ENCODE measurements around the gene RAVER2. TPM values are rescaled to one million over a fixed set of nuclear protein-coding genes. Genes with fewer than 3 reads are reported as not detected.

Gene RAVER2
- total and polyA plus RNA-seq, 2 of the 13 experiments (the other 11 are each of a cell fraction or from before 2014, with no cell fraction given): 11.4 to 15.4 TPM

GRCh38 chr1:64867266-64867665 is 122.4 kb downstream of the RAVER2 start:
- no peak for DNase-seq (ENCODE audit: low spot score)
- no peak for ATAC-seq
- Histone ChIP-seq H3K4me1 (ENCODE audit: insufficient read depth, low read length) (0 out of 2 replicates have a peak, but pooled peaks cover 4% of the 10 kb centered on the region), H3K27ac (ENCODE audit: extremely low read length, insufficient read depth, low read length) (no peak overlapping the region), H4K20me1 (ENCODE audit: insufficient read depth, low read length) (no peaks in the 10 kb centered on the region), H3K9me3 (ENCODE audit: low read length) (no peaks in the 10 kb centered on the region), H3K36me3 (replicated peaks in 1 of 2; ENCODE audit: control insufficient read depth in 1 of 2, insufficient read depth in 2 of 2, low read length in 2 of 2) (peaks cover 12 to 63% of the 10 kb centered on the region in 2 experiments), H3K4me3 (replicated peaks in 1 of 3; ENCODE audit: insufficient read depth in 1 of 3, low read depth in 2 of 3, low read length in 3 of 3) (no peak overlapping the region), H3K9ac (ENCODE audit: insufficient read depth, low read depth, low read length) (no peak overlapping the region), H3K4me2 (ENCODE audit: low read depth, low read length) (no peak overlapping the region), H3K27me3 (ENCODE audit: control insufficient read depth in 1 of 2, insufficient read depth in 2 of 2, low read length in 2 of 2) (no peaks in the 10 kb centered on the region), H2AFZ (ENCODE audit: low read length) (no peak overlapping the region), H3K79me2 (ENCODE audit: insufficient read depth, low read length) (no peaks in the 10 kb centered on the region)
- intact Hi-C loops (cut with micrococcal nuclease; ENCODE audit: unreplicated experiment) (no loop called here), in situ Hi-C loops (cut with HindIII; ENCODE audit: extremely low pct_ligation_motif_present, low pct_unique_long_range_greater_than_20kb) (no loop called here)
- TF ChIP-seq PHF20 (CRISPR knock-in tag; IDR thresholded peaks at IDR 0.05) (no peak), ZNF543 (CRISPR knock-in tag; IDR thresholded peaks at IDR 0.05) (no peak), ZIK1 (CRISPR knock-in tag; IDR thresholded peaks at IDR 0.05; ENCODE audit: borderline replicate concordance, low read depth) (no peak), LRRFIP1 (CRISPR knock-in tag; conservative IDR thresholded peaks at IDR 0.05) (no peak), ZNF800 (CRISPR knock-in tag; IDR thresholded peaks at IDR 0.05) (no peak), HOXD1 (CRISPR knock-in tag; IDR thresholded peaks at IDR 0.05) (no peak), ZNF761 (CRISPR knock-in tag; conservative IDR thresholded peaks at IDR 0.05) (no peak), ZNF782 (CRISPR knock-in tag; IDR thresholded peaks at IDR 0.05; ENCODE audit: borderline replicate concordance) (no peak), ZBTB3 (CRISPR knock-in tag; IDR thresholded peaks at IDR 0.05; ENCODE audit: borderline replicate concordance, low read depth) (no peak), MNT (IDR thresholded peaks at IDR 0.05) (no peak)
- TF ChIP-seq, protein P1, sequence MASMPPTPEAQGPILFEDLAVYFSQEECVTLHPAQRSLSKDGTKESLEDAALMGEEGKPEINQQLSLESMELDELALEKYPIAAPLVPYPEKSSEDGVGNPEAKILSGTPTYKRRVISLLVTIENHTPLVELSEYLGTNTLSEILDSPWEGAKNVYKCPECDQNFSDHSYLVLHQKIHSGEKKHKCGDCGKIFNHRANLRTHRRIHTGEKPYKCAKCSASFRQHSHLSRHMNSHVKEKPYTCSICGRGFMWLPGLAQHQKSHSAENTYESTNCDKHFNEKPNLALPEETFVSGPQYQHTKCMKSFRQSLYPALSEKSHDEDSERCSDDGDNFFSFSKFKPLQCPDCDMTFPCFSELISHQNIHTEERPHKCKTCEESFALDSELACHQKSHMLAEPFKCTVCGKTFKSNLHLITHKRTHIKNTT (CRISPR knock-in tag; IDR thresholded peaks at IDR 0.05): no peak
- TF ChIP-seq, protein P2, sequence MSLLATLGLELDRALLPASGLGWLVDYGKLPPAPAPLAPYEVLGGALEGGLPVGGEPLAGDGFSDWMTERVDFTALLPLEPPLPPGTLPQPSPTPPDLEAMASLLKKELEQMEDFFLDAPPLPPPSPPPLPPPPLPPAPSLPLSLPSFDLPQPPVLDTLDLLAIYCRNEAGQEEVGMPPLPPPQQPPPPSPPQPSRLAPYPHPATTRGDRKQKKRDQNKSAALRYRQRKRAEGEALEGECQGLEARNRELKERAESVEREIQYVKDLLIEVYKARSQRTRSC (CRISPR knock-in tag; IDR thresholded peaks at IDR 0.05; ENCODE audit: low read depth): no peak
- TF ChIP-seq, protein P3, sequence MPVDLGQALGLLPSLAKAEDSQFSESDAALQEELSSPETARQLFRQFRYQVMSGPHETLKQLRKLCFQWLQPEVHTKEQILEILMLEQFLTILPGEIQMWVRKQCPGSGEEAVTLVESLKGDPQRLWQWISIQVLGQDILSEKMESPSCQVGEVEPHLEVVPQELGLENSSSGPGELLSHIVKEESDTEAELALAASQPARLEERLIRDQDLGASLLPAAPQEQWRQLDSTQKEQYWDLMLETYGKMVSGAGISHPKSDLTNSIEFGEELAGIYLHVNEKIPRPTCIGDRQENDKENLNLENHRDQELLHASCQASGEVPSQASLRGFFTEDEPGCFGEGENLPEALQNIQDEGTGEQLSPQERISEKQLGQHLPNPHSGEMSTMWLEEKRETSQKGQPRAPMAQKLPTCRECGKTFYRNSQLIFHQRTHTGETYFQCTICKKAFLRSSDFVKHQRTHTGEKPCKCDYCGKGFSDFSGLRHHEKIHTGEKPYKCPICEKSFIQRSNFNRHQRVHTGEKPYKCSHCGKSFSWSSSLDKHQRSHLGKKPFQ (CRISPR knock-in tag; IDR thresholded peaks at IDR 0.05; ENCODE audit: insufficient replicate concordance): no peak
- WGBS (ENCODE audit: low lambda C conversion rate): 89% methylated on average over 1 of the region's 1 CpG
- CTCF ChIA-PET (ENCODE audit: low intra/inter-chr PET ratio, low total read pairs): no interaction called here
- POLR2A ChIA-PET: no interaction called here
- BruUV-seq (replicated peaks): no TSS peak
- FAIRE-seq: no peak
